Measurements from ENCODE around the gene TRIM47. TPM values are rescaled to one million over a fixed set of nuclear protein-coding genes. Genes with fewer than 3 reads are reported as not detected.
"Not testable (repeated sequence)": the region's sequence is repeated elsewhere in the genome, so short reads cannot be mapped to it uniquely, and the experiment has no call there.

Gene TRIM47
- total RNA-seq, 3 donors from 2014 or later, result 12.8 to 18.1 (median 14.5) TPM

- ATAC-seq (no peak), DNase-seq (no peak)
- Mint-ChIP-seq H3K4me1 (ENCODE audit: low read depth) (peaks cover 37% of the 10 kb centered on the region), H3K27me3 (ENCODE audit: low read depth) (peaks cover under 1% of the 10 kb centered on the region), H3K9me3 (no peaks in the 10 kb centered on the region), H3K36me3 (ENCODE audit: insufficient read depth) (no peaks in the 10 kb centered on the region), H3K4me3 (no peak overlapping the region)
Measured at GRCh38 chr17:75872434-75873351, 5.7 kb downstream of the TRIM47 start.

GRCh38 chr17:75870228-75870627, 8.2 kb downstream of the TRIM47 start:
- H3K4me1 Mint-ChIP-seq (ENCODE audit: low read depth), result peaks cover 20% of the 10 kb centered on the region
- not testable (repeated sequence) for H3K27me3 Mint-ChIP-seq (ENCODE audit: low read depth); H3K9me3 Mint-ChIP-seq; DNase-seq; H3K4me3 Mint-ChIP-seq; ATAC-seq; H3K36me3 Mint-ChIP-seq (ENCODE audit: insufficient read depth)

GRCh38 chr17:75869282-75870141, 8.9 kb downstream of the TRIM47 start:
- no peak for ATAC-seq
- Mint-ChIP-seq H3K27me3 (ENCODE audit: low read depth) (no peaks in the 10 kb centered on the region), H3K36me3 (ENCODE audit: insufficient read depth) (no peaks in the 10 kb centered on the region), H3K4me1 (ENCODE audit: low read depth) (peaks cover 26% of the 10 kb centered on the region), H3K9me3 (no peaks in the 10 kb centered on the region), H3K4me3 (no peak overlapping the region)
- no peak for DNase-seq

- not testable (repeated sequence) for DNase-seq; ATAC-seq; H3K9me3 Mint-ChIP-seq; H3K27me3 Mint-ChIP-seq (ENCODE audit: low read depth); H3K36me3 Mint-ChIP-seq (ENCODE audit: insufficient read depth); H3K4me3 Mint-ChIP-seq
- H3K4me1 Mint-ChIP-seq (ENCODE audit: low read depth), result peaks cover 30% of the 10 kb centered on the region
Measured at GRCh38 chr17:75868730-75869281, 9.6 kb downstream of the TRIM47 start.

- H3K4me3 Mint-ChIP-seq, result peak overlapping the region; percentile 24
- H3K36me3 Mint-ChIP-seq (ENCODE audit: insufficient read depth); DNase-seq; H3K27me3 Mint-ChIP-seq (ENCODE audit: low read depth); ATAC-seq; H3K9me3 Mint-ChIP-seq: not testable (repeated sequence)
- peaks cover 20% of the 10 kb centered on the region for H3K4me1 Mint-ChIP-seq (ENCODE audit: low read depth)
Measured at GRCh38 chr17:75865404-75866188, 12.8 kb downstream of the TRIM47 start.

GRCh38 chr17:75864887-75865286, 13.5 kb downstream of the TRIM47 start:
- Mint-ChIP-seq H3K4me3 (peak overlapping the region; percentile 24), H3K4me1 (ENCODE audit: low read depth) (peaks cover 20% of the 10 kb centered on the region)
- ATAC-seq, result peak; percentile 32 to 60
- DNase-seq; H3K27me3 Mint-ChIP-seq (ENCODE audit: low read depth); H3K9me3 Mint-ChIP-seq; H3K36me3 Mint-ChIP-seq (ENCODE audit: insufficient read depth): not testable (repeated sequence)

GRCh38 chr17:75864448-75864871, 13.9 kb downstream of the TRIM47 start:
- H3K9me3 Mint-ChIP-seq, result no peaks in the 10 kb centered on the region
- DNase-seq, result no peak
- peaks cover 21% of the 10 kb centered on the region for H3K4me1 Mint-ChIP-seq (ENCODE audit: low read depth)
- H3K36me3 Mint-ChIP-seq (ENCODE audit: insufficient read depth), result no peaks in the 10 kb centered on the region
- peak; percentile 69 to 75 for ATAC-seq
- no peak overlapping the region for H3K4me3 Mint-ChIP-seq
- H3K27me3 Mint-ChIP-seq (ENCODE audit: low read depth), result no peaks in the 10 kb centered on the region

- H3K4me1 Mint-ChIP-seq (ENCODE audit: low read depth), result peaks cover 33% of the 10 kb centered on the region
Measured at GRCh38 chr17:75861927-75862317, 16.5 kb downstream of the TRIM47 start.

GRCh38 chr17:75859358-75859757, 19.0 kb downstream of the TRIM47 start:
- not testable (repeated sequence) for H3K9me3 Mint-ChIP-seq; DNase-seq; ATAC-seq; H3K27me3 Mint-ChIP-seq (ENCODE audit: low read depth); H3K36me3 Mint-ChIP-seq (ENCODE audit: insufficient read depth); H3K4me3 Mint-ChIP-seq
- peaks cover 29% of the 10 kb centered on the region for H3K4me1 Mint-ChIP-seq (ENCODE audit: low read depth)

More at GRCh38 chr17:75861927-75862317, 16.5 kb downstream of the TRIM47 start:
- no peak for DNase-seq
- ATAC-seq, result no peak
- no peaks in the 10 kb centered on the region for H3K9me3 Mint-ChIP-seq
- no peaks in the 10 kb centered on the region for H3K36me3 Mint-ChIP-seq (ENCODE audit: insufficient read depth)
- H3K27me3 Mint-ChIP-seq (ENCODE audit: low read depth), result no peaks in the 10 kb centered on the region
- no peak overlapping the region for H3K4me3 Mint-ChIP-seq

- Mint-ChIP-seq H3K4me3 (no peak overlapping the region), H3K36me3 (ENCODE audit: insufficient read depth) (no peaks in the 10 kb centered on the region), H3K9me3 (no peaks in the 10 kb centered on the region), H3K4me1 (ENCODE audit: low read depth) (peaks cover 39% of the 10 kb centered on the region), H3K27me3 (ENCODE audit: low read depth) (no peaks in the 10 kb centered on the region)
- peak; percentile 36 for DNase-seq
- ATAC-seq, result peak in 1 of 2 donors; percentile 33
Measured at GRCh38 chr17:75856062-75856756, 22.2 kb downstream of the TRIM47 start.

- H3K36me3 Mint-ChIP-seq (ENCODE audit: insufficient read depth), result no peaks in the 10 kb centered on the region
- no peaks in the 10 kb centered on the region for H3K27me3 Mint-ChIP-seq (ENCODE audit: low read depth)
- H3K4me3 Mint-ChIP-seq, result no peak within 1 kb of the TSS
- ATAC-seq (peak; percentile 91 to 93), DNase-seq (peak; percentile 96)
- peaks cover 39% of the 10 kb centered on the region for H3K4me1 Mint-ChIP-seq (ENCODE audit: low read depth)
- H3K9me3 Mint-ChIP-seq, result no peaks in the 10 kb centered on the region
Measured at GRCh38 chr17:75855310-75856061, 22.9 kb downstream of the TRIM47 start, which contains the start of gene WBP2. Gene WBP2 (minus strand): TSS chr17:75855335. CDS start chr17:75855297, 38 bp downstream.

- ATAC-seq (peak; percentile 9 to 16), DNase-seq (no peak)
- Mint-ChIP-seq H3K9me3 (no peaks in the 10 kb centered on the region), H3K4me1 (ENCODE audit: low read depth) (peaks cover 39% of the 10 kb centered on the region), H3K27me3 (ENCODE audit: low read depth) (no peaks in the 10 kb centered on the region), H3K36me3 (ENCODE audit: insufficient read depth) (peaks cover under 1% of the 10 kb centered on the region), H3K4me3 (no peak overlapping the region)
Measured at GRCh38 chr17:75854881-75855309, 23.5 kb downstream of the TRIM47 start.
